ENCODE data around the gene NCK2.
"Not testable (repeated sequence)": the region's sequence is repeated elsewhere in the genome, so short reads cannot be mapped to it uniquely, and the experiment has no call there.

Gene NCK2

GRCh38 chr2:105890856-105891255 is 146.1 kb downstream of the NCK2 start:
- no peak for DNase-seq

DNA sequence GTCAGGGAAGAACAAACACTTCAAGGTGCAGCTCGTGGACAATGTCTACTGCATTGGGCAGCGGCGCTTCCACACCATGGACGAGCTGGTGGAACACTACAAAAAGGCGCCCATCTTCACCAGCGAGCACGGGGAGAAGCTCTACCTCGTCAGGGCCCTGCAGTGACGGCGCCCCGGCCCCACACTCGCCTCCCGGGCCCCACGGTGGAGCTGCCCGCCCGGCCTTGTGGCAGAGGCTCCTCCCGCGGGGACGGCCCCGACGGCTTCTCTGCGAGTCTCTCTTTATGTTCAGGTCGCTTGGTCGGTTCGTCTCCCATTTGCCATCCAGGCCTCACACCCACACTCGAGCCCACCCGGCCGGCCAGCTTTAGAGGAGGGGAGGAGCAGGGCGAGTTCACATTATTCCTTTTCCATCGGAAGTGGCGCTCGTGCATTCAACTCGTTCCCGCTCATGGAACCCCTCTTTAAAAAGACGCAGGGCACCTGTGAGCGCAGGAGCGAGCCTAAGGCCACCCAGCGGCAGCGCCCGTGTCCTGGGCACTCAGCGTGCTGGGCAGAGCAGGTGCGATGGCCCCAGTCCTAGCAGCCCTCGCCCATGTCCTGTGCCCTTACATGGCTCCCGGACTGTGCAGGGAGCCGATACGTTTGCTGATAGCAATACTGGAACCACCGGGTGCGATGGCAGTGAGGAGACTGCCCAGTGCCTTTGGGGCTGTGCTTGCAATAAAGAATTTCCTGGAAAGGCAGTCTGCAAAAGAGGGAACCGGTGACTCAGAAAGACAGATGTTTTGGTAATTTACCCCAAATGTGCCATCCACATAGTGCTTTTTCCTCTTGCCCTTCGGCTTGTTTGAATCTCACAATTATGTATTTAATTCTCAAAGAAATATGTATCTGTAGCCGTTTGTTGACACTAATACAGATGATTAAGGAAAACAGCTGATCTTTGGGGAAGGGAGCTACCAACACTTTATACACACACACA is 148.6 kb downstream of the NCK2 start:
- no peak for DNase-seq

GRCh38 chr2:105894327-105894944 is 149.7 kb downstream of the NCK2 start:
- no peak for DNase-seq

- DNase-seq: no peak
Measured at GRCh38 chr2:105895990-105896764, 151.5 kb downstream of the NCK2 start.

GRCh38 chr2:105896765-105897163 is 152.1 kb downstream of the NCK2 start:
- DNase-seq: no peak

GRCh38 chr2:105897694-105898093 is 153.0 kb downstream of the NCK2 start:
- DNase-seq: not testable (repeated sequence)

DNA sequence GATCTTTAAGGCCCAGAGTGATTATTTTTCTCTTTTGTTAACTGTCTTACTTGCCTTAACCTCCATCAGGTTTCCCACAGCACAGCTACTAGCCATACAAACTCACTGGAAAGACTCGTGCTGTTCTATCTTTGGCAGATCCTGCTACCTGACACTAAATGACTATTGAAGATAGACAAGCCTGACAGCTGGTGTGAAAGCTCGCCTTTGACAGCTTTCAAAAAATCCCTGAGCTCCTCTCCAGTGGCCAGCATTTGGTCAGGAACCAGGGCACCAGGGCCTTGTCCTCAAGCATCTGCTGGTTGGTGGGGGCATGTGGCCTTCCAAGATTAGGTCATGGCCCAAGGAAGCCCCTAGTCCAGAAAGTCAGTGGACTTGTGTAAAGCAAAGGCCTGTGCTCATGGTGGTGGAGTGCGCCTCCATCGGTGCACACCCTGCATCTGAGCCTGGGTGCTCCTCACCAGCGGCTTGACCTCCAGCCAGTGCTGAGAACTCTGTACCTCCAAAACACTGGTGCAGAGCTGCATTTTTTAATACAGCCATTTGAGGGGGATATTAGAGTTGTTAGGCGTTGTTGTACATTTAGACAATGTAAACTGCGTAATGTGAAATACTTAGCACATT is 158.5 kb downstream of the NCK2 start:
- DNase-seq: no peak

DNA sequence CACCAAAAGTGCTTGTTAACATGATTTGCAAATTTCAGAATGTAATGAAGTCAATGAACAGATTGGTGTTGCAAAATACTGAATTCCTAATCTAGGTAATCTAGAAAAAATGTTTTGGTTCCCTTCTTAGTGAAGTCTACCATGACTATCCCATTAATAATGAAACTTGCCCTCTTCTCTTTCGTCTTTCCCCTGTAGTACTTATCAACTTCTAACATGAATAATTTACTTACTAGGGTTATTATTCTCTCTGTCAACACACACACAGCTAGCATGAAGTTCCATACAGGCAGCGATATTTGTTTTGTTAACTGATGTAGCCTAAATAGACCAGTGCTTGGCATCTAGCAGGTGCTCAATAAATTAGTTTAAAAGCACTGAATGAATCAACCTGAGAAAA is 160.2 kb downstream of the NCK2 start:
- no peak for DNase-seq

GRCh38 chr2:105906481-105906880 is 161.8 kb downstream of the NCK2 start:
- no peak for DNase-seq

GRCh38 chr2:105907184-105907583 is 162.5 kb downstream of the NCK2 start:
- DNase-seq: no peak

DNA sequence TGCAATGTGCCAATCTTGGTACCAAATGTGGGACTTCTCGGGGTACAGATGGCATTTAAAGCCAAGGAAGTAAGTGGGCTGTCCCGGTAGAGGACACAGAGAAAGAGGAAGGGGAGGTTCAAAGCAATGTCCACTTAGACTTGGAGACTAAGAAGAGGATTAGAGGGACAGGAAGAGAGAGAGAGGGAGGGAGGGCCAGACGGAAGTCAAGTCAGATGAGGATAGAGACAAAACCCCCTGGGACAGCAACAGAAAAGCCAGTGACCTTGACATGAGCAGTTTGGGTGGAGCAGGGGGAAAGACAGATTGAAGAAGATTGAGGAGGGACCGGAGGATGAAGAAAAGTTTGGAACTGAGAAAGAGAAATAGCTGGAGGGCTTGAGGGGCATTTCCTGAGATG is 164.5 kb downstream of the NCK2 start:
- no peak for DNase-seq

DNA sequence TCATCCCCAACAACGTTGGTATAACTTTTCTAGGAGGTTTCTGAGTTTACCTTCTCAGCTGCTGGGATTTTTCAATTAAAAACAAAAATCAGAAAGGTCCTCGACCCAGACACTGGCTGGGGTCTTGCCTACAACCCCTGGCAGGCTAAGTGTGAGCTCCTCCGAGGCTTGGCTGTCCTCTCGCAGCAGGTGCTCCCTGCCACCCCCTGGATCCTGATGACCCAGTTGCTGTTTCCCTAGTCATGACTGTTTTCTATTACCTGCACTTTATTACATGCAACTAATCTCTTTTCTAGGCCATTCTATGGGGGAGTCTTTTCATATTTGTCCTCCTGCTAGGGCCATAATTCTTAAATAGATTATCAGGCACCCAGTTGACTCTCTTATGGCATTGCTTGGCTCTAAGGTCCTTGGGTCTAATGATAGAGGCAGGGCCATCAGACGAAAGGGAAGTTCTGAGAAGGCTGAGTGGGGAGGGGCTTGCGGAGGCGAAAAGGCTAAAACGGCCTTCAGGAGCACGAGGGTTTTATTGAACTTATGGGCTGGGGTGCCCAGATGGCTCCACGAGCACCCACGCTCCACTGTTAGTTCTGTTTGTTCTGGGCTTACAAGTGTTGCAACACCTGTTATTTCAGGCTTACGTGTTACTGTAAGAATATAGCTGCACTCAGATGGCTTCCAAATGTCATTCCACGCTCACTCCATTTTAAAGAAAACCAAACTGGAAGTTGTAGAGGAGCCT is 166.0 kb downstream of the NCK2 start:
- no peak for DNase-seq

DNA sequence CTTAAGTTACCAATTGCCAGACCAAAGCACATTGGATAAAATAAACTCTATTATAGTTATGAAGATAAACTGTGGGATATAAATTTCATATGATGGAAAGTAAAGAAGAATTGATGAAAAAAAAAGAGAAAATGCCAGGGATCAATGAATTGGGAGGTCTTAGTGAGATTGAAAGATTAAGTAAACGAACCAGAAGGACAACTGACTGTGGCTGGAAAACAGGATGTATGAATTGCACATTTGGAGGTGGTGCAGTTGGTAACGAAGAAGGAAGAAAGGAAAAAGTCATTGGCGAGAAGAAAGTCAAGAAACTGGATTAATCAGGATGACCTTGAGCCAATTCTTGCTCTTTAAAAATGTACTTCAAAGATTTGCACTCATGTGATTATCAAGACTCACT is 166.7 kb downstream of the NCK2 start:
- DNase-seq: no peak

DNA sequence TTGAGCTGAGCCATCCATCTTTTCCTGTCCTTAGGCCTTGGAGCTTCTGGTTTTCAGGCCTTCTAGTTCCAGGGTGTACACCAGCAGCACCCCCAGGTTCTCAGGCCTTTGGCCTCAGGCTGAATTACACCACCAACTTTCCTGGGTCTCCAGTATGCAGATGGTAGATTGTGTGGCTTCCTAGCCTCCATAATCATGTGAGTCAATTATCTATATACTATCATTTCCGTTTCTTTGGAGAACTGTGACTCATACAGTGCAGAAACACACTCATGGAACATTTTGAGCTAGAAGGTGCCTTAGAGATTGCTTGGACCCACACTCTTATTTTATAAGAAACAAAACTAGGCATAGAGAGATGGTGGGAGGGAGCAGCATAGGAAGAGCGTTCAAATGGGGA is 167.4 kb downstream of the NCK2 start:
- DNase-seq: no peak

GRCh38 chr2:105915005-105915558 is 170.4 kb downstream of the NCK2 start:
- DNase-seq: no peak

- no peak for DNase-seq
Measured at GRCh38 chr2:105917226-105917625, 172.5 kb downstream of the NCK2 start.

DNA sequence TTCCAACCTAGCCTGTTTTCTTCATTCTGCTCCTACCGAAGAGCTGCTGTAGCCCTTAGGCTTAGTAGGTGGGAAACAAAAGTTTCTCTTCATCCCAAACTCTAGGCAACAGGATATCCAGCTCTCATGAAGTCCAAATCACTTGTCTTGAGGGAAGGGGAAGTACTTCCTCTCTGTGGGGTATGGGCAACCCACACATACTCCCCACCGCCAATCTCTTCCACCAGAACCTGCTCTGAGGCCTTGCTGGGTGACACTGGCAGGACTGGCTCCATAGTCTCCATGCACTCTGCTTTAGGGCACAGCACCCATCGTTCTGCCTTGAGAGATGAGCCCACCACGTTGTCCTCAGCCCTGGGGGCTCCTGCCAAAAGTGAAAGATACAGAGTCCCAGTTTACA is 173.0 kb downstream of the NCK2 start:
- no peak for DNase-seq

DNA sequence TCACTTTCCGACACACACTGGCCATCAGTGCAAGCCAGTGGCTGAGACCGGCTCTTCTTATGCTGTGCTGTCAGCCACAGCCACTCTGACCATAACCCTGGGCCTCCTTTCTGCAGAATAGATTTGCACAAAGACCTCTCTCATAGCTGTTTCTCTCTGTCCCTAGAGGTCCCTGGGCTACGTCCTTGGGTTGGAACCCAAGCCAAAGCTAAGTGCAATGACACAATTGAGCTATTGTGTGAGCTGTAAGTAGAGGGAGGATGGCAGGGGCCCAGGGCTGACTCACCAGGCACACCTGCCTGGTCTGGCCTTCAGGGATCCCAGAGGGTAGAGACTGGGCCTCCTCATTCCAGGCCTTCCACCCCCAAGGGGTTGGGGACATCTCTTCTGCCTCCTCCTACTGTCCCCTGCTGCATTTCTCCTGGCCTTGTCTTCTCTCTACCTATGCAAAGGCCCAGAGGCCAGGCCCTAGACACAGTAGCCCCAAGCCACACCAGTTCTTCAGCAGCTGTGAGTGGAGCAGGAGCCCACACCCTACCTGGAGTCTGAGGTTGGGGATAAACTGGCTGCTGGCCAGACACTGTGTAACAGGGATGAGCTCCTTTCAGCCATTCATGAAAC is 174.6 kb downstream of the NCK2 start:
- DNase-seq: no peak

DNA sequence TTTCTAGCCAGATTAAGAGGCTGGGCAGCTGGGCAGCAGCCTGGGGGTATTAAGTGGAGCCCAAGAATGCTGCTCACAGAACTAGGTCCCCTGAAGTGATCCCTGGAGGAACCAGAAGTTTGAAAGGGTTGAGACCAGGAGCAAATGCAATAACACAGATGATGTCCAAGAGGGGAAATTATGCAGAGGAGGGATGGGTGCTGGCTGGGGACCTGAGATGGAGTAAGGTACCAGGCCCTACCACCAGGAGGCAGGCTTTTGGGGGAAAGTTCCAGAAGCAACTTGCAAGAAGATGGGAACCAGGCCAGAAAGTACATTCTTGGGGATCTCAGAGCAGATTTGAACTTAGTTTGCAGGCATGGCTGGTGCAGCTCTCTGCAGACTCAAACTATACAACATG is 175.1 kb downstream of the NCK2 start:
- DNase-seq: no peak

DNA sequence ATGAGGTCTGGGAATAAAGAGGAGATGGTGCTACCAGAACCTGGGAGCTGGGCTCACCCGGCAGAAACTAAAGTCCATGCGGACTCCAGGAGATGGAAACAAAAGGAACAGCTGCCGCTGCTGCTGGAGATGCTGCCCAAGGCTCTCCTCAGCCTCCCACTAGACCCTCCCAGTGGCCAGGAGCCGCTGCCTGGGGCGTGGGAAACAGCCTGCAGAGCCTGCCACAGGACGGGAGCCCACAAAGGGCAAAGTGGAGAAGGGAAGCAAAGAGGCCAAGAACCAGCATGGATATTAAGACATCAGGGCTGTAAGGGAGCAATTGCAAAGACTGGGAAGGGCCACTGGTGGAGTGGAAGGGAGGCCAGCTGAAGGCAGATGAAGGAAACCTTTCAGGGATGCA is 179.6 kb downstream of the NCK2 start:
- DNase-seq: no peak

DNA sequence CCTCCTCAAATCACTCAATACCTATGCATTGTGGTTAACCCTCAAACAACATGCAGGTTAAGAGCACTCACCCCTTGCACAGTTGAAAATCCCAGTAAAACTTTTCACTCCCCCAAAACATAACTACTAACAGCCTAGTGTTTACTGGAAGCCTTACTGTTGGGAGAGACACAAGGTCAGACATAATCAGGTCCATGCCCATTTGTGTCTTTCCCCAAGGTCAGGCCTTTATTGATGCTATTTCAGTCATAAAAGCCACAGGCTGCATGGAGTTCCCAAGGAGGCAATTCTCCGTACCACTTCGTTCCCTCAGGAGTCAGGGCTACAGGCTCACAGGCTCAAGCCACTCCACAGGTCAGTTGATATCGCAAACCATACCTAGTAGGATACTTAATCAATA is 180.2 kb downstream of the NCK2 start:
- DNase-seq: no peak

All from right kidney (tissue), 1 donor.